DMS153 (cell line): ENCODE results near the gene TAPT1.
"Not testable (repeated sequence)": the region's sequence is repeated elsewhere in the genome, so short reads cannot be mapped to it uniquely, and the experiment has no call there.

Experiments
- DNase-seq: peaks from one replicate; lab custom pipeline; 2025; lab: John Stamatoyannopoulos, UW

The TAPT1 gene

GRCh38 chr4:16225863-16226815, at the start of gene TAPT1:
Gene TAPT1, minus strand, starts transcription at chr4:16226471. Its CDS starts 14 bp downstream, at chr4:16226457.
- no peak for DNase-seq

GRCh38 chr4:16271411-16271810, 45.1 kb upstream of the TAPT1 start:
- DNase-seq = no peak

- no peak for DNase-seq
Measured at GRCh38 chr4:16270454-16271328, 44.4 kb upstream of the TAPT1 start.

GRCh38 chr4:16269742-16270453, 43.6 kb upstream of the TAPT1 start:
- not testable (repeated sequence) for DNase-seq

- no peak for DNase-seq
Measured at GRCh38 chr4:16269240-16269639, 43.0 kb upstream of the TAPT1 start.

- DNase-seq = no peak
Measured at GRCh38 chr4:16268290-16268689, 42.0 kb upstream of the TAPT1 start.

GRCh38 chr4:16267639-16268038, 41.4 kb upstream of the TAPT1 start:
- no peak for DNase-seq

- no peak for DNase-seq
Measured at GRCh38 chr4:16265820-16266219, 39.5 kb upstream of the TAPT1 start.

GRCh38 chr4:16264798-16265197, 38.5 kb upstream of the TAPT1 start:
- no peak for DNase-seq

- no peak for DNase-seq
Measured at GRCh38 chr4:16263056-16263455, 36.8 kb upstream of the TAPT1 start.

GRCh38 chr4:16262188-16262587, 35.9 kb upstream of the TAPT1 start:
- DNase-seq = no peak

- DNase-seq = no peak
Measured at GRCh38 chr4:16261313-16261878, 35.1 kb upstream of the TAPT1 start.

- no peak for DNase-seq
Measured at GRCh38 chr4:16259889-16260246, 33.6 kb upstream of the TAPT1 start.

GRCh38 chr4:16259241-16259888, 33.1 kb upstream of the TAPT1 start:
- DNase-seq = no peak

- no peak for DNase-seq
Measured at GRCh38 chr4:16257611-16258010, 31.3 kb upstream of the TAPT1 start.

- DNase-seq = no peak
Measured at GRCh38 chr4:16256343-16256742, 30.1 kb upstream of the TAPT1 start.

- DNase-seq = no peak
Measured at GRCh38 chr4:16255730-16256129, 29.5 kb upstream of the TAPT1 start.

GRCh38 chr4:16253127-16253960, 27.1 kb upstream of the TAPT1 start:
- no peak for DNase-seq

GRCh38 chr4:16250661-16251365, 24.5 kb upstream of the TAPT1 start:
- no peak for DNase-seq

- DNase-seq = no peak
Measured at GRCh38 chr4:16248605-16249004, 22.3 kb upstream of the TAPT1 start.
